GM12872 (cell line): ENCODE data around the gene MAD1L1.

ENCODE experiments used
- CTCF ChIP-seq: IDR thresholded peaks from 3 replicates; pipeline ENCODE4 v1.5.1; 2011; ENCODE audit warnings: low read depth, mild to moderate bottlenecking, low read length, moderate library complexity; ENCODE audit not compliant: insufficient read depth

MAD1L1 gene

GRCh38 chr7:1847260-1848001 lies 385.3 kb downstream of the MAD1L1 start:
- no peak for TF ChIP-seq CTCF

GRCh38 chr7:1846331-1847065 lies 386.2 kb downstream of the MAD1L1 start:
- TF ChIP-seq CTCF = no peak

- TF ChIP-seq CTCF = no peak
These were observed 387.0 kb downstream of the MAD1L1 start for GRCh38 chr7:1845536-1846311.

- TF ChIP-seq CTCF = no peak
These were observed 387.8 kb downstream of the MAD1L1 start for GRCh38 chr7:1844951-1845390.

- no peak for TF ChIP-seq CTCF
These were observed 388.3 kb downstream of the MAD1L1 start for GRCh38 chr7:1844336-1844950.

GRCh38 chr7:1843921-1844335 lies 388.8 kb downstream of the MAD1L1 start:
- no peak for TF ChIP-seq CTCF
